ENCODE data around the gene GALNT2. TPM values are rescaled to one million over a fixed set of nuclear protein-coding genes. Genes with fewer than 3 reads are reported as not detected.

Gene GALNT2
- total and polyA plus RNA-seq, 9 donors = 38.6 to 142 (median 83.7) TPM

- no peak overlapping the region for H3K4me3 ChIP-seq
- intact Hi-C loops (cut with DNase I) = no loop called here
- H3K9me3 ChIP-seq = no peaks in the 10 kb centered on the region
- H3K27me3 ChIP-seq = no peaks in the 10 kb centered on the region
- peaks cover 6% of the 10 kb centered on the region for H3K4me1 ChIP-seq (ENCODE audit: insufficient read depth)
- TF ChIP-seq POLR2A (IDR thresholded peaks at IDR 0.05) = no peak
- TF ChIP-seq CTCF (IDR thresholded peaks at IDR 0.05) = no peak
- no peak for TF ChIP-seq EP300 (IDR thresholded peaks at IDR 0.05)
- WGBS, 3 donors = 86 to 89% (median 88%) methylated on average over 1 of the region's 1 CpG
- H3K27ac ChIP-seq = no peak overlapping the region
- DNase-seq = peak in 1 of 5 donors; percentile 4
- H3K36me3 ChIP-seq = no peaks in the 10 kb centered on the region
These were observed 203.1 kb downstream of the GALNT2 start for GRCh38 chr1:230270185-230270558.

- Histone ChIP-seq H3K36me3 (no peaks in the 10 kb centered on the region), H3K27ac (no peak overlapping the region), H3K9me3 (no peaks in the 10 kb centered on the region), H3K4me1 (ENCODE audit: insufficient read depth) (peaks cover 6% of the 10 kb centered on the region), H3K27me3 (no peaks in the 10 kb centered on the region), H3K4me3 (no peak overlapping the region)
- peak in 2 of 5 donors; percentile 17 to 24 for DNase-seq
- TF ChIP-seq POLR2A (IDR thresholded peaks at IDR 0.05) (no peak), CTCF (IDR thresholded peaks at IDR 0.05) (no peak), EP300 (IDR thresholded peaks at IDR 0.05) (no peak)
- WGBS, 3 donors = 30 to 44% (median 44%) methylated on average over 14 of the region's 14 CpGs
- intact Hi-C loops (cut with DNase I) = no loop called here
These were observed 203.7 kb downstream of the GALNT2 start for GRCh38 chr1:230270559-230271281.

GRCh38 chr1:230271300-230272035 is 204.4 kb downstream of the GALNT2 start:
- H3K9me3 ChIP-seq = no peaks in the 10 kb centered on the region
- H3K27ac ChIP-seq = no peak overlapping the region
- H3K36me3 ChIP-seq = no peaks in the 10 kb centered on the region
- peaks cover 6% of the 10 kb centered on the region for H3K4me1 ChIP-seq (ENCODE audit: insufficient read depth)
- H3K4me3 ChIP-seq = no peak overlapping the region
- intact Hi-C loops (cut with DNase I) = no loop called here
- TF ChIP-seq EP300 (IDR thresholded peaks at IDR 0.05) (no peak), CTCF (IDR thresholded peaks at IDR 0.05) (no peak), POLR2A (IDR thresholded peaks at IDR 0.05) (no peak)
- 92 to 96% (median 93%) methylated on average over 20 of the region's 20 CpGs for WGBS, 3 donors
- peak in 2 of 5 donors; percentile 17 to 30 for DNase-seq
- H3K27me3 ChIP-seq = no peaks in the 10 kb centered on the region

- 90 to 97% (median 95%) methylated on average over 9 of the region's 9 CpGs for WGBS, 3 donors
- Histone ChIP-seq H3K9me3 (no peaks in the 10 kb centered on the region), H3K4me1 (ENCODE audit: insufficient read depth) (peaks cover 6% of the 10 kb centered on the region), H3K27me3 (no peaks in the 10 kb centered on the region), H3K4me3 (no peak overlapping the region), H3K36me3 (no peaks in the 10 kb centered on the region), H3K27ac (no peak overlapping the region)
- TF ChIP-seq POLR2A (IDR thresholded peaks at IDR 0.05) (no peak), EP300 (IDR thresholded peaks at IDR 0.05) (no peak), CTCF (IDR thresholded peaks at IDR 0.05) (no peak)
- peak in 2 of 5 donors; percentile 7 to 9 for DNase-seq
- intact Hi-C loops (cut with DNase I) = no loop called here
These were observed 205.5 kb downstream of the GALNT2 start for GRCh38 chr1:230272557-230272956.

Measured in ovary (tissue), 9 donors.